GM12891 (cell line): ENCODE data around the gene HCN1.

Experiments
- POLR2A ChIP-seq: IDR thresholded peaks from 2 replicates; pipeline ENCODE4 v1.6.1; 2011; ENCODE audit warnings: low read depth, low read length, control low read depth
- POLR2AphosphoS5 ChIP-seq: IDR thresholded peaks from 2 replicates; pipeline ENCODE4 v1.6.1; 2011; ENCODE audit warnings: low read depth, low read length, control low read depth
- POU2F2 ChIP-seq: IDR thresholded peaks from 2 replicates; pipeline ENCODE4 v1.6.1; 2011; ENCODE audit warnings: low read depth, mild to moderate bottlenecking, control low read depth, low read length, moderate library complexity
- TAF1 ChIP-seq: IDR thresholded peaks from 2 replicates; pipeline ENCODE4 v1.6.1; 2011; ENCODE audit warnings: low read depth, low read length, control low read depth

DNA sequence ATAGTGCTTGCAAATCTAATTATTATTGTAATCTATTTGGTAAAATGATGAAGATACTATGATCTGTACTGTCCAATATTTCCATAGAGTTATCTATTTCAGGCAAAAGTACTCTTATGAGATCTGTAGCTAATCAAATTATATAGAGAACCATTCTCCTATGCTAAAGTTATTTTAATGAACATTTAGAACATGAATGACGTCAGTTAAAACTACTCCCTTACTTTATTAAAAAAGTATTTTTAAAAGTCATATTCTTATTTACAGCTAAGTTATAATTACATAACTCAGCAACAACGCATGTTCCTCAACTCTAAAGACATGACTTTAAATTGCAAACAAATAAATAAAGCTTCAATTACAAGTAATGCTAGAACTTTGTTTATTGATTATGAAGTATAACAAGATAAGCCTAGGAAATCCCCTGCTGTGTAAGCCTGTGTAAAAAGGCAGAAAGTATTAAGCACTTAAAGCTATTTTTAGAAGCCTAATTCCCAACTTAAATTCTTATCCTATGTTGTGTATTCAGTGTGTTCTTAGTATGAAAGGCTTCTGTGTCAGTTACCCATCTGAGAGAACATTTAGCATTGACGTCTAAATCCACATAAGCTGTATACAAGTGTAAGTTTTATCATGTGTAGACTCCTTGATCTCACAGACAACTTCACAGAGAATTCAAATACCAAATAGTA lies 285.7 kb downstream of the HCN1 start:
- TF ChIP-seq POLR2AphosphoS5: no peak
- TF ChIP-seq TAF1: no peak
- TF ChIP-seq POLR2A: no peak
- no peak for TF ChIP-seq POU2F2
